Neural crest cell (in vitro differentiated cells): ENCODE results near the gene FRAS1. TPM values are rescaled to one million over a fixed set of nuclear protein-coding genes. Genes with fewer than 3 reads are reported as not detected.
A peak's percentile ranks its signal among the peaks of the same experiment; 100 is the strongest.
"Not testable (repeated sequence)": the region's sequence is repeated elsewhere in the genome, so short reads cannot be mapped to it uniquely, and the experiment has no call there.

ENCODE experiments used
- DNase-seq: peaks from one replicate; pipeline ENCODE4 v3.0.0; 2021; ENCODE audit warnings: low read depth, mixed read lengths, low spot score
- H3K27ac Mint-ChIP-seq: one replicate; pipeline ENCODE4 v1.8.0; 2021; ENCODE audit warnings: mild to moderate bottlenecking, mixed read lengths; ENCODE audit not compliant: unreplicated experiment
- H3K27me3 Mint-ChIP-seq: 2 replicates; pipeline ENCODE4 v1.8.0; 2021; ENCODE audit warnings: low read depth, mild to moderate bottlenecking, mixed read lengths
- H3K36me3 Mint-ChIP-seq: 2 replicates; pipeline ENCODE4 v1.8.0; 2021; ENCODE audit warnings: low read depth, mild to moderate bottlenecking, mixed read lengths
- H3K4me1 Mint-ChIP-seq: 2 replicates; pipeline ENCODE4 v1.8.0; 2021; ENCODE audit warnings: mixed read lengths
- H3K4me3 Mint-ChIP-seq: one replicate; pipeline ENCODE4 v1.8.0; 2021; ENCODE audit warnings: mild to moderate bottlenecking, mixed read lengths
- H3K9me3 Mint-ChIP-seq: 2 replicates; pipeline ENCODE4 v1.8.0; 2021; ENCODE audit warnings: mixed read lengths
- CTCF ChIP-seq: fragments of 200-600 bp; sonication (generic); conservative IDR thresholded peaks from 2 replicates; pipeline ENCODE4 v1.5.0; 2021; ENCODE audit warnings: antibody characterized with exemption, mild to moderate bottlenecking
- total RNA-seq: library from RNA; stranded (reverse); gene quantifications from 2 replicates; pipeline ENCODE4 v1.2.1, GENCODE V29; 2021

FRAS1 gene
- total RNA-seq, 1 donor from 2014 or later: 8.4 TPM

DNA sequence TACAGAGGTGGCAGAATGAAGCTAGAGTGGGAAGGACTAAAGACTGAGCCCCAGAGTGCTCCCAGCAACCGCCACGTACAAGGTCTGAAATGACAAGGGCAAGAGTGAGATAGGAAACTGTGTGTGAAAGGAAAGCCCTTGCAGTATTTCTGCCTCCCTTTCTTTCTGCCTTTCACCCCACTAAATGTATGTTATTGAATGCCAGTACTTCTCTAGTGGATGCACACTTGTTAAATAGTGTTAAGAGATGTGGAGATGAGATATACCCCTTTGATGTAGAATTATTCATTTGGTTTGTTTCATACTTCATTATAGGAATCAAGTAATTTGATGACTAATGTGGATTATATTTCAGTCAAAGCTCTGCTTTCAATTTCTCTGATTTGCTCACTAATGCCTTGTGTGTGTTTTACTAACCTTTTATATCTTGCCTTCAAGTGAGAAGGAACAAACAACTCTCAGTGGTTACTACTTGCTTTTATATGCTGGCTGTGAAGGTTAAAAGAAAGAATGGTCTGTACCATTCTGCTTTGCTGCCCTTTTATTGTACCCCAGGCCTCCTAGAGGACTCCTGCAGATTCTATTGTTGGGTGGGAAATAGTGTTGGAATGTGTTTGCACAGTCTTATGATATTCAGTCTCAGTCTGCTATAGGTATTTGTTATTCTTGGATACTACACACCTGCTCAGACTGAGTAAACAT, 486.5 kb downstream of the FRAS1 start:
- peaks cover 4% of the 10 kb centered on the region for H3K36me3 Mint-ChIP-seq
- H3K4me3 Mint-ChIP-seq: no peak overlapping the region
- H3K27ac Mint-ChIP-seq: no peak overlapping the region
- peaks cover 2% of the 10 kb centered on the region for H3K9me3 Mint-ChIP-seq
- no peak for TF ChIP-seq CTCF
- peaks cover 3% of the 10 kb centered on the region for H3K27me3 Mint-ChIP-seq
- H3K4me1 Mint-ChIP-seq: peaks cover 10% of the 10 kb centered on the region
- DNase-seq: no peak

DNA sequence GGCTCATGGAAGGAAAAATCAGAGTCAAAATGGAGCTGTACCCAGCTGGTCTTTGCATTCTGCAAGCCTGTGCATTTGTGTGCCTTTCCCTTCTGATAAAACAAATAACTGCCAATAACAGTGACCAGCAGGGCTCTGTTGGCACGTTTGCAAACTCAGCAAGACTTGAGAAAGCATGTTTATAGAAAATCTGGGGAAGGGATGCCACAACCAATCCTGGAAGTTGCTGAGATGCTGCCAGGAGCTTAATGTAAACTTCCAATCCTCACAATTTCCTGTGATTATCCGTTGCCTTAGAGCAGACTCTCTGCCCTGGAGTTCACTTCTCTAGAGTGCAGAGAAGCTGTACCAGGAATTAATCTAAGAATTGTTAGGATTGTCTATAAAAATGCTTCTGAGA, 487.6 kb downstream of the FRAS1 start:
- Mint-ChIP-seq H3K4me1 (peaks cover 10% of the 10 kb centered on the region), H3K4me3 (no peak overlapping the region), H3K27me3 (peaks cover 4% of the 10 kb centered on the region), H3K9me3 (peaks cover 2% of the 10 kb centered on the region), H3K27ac (no peak overlapping the region), H3K36me3 (peaks cover 4% of the 10 kb centered on the region)
- TF ChIP-seq CTCF: no peak
- DNase-seq: no peak

GRCh38 chr4:78545275-78546246, 488.4 kb downstream of the FRAS1 start:
- H3K4me3 Mint-ChIP-seq: no peak overlapping the region
- DNase-seq: no peak
- H3K4me1 Mint-ChIP-seq: peaks cover 10% of the 10 kb centered on the region
- peaks cover 13% of the 10 kb centered on the region for H3K27me3 Mint-ChIP-seq
- no peak for TF ChIP-seq CTCF
- no peak overlapping the region for H3K27ac Mint-ChIP-seq
- H3K36me3 Mint-ChIP-seq: peaks cover 4% of the 10 kb centered on the region
- H3K9me3 Mint-ChIP-seq: peaks cover 2% of the 10 kb centered on the region

GRCh38 chr4:78547899-78548298, 490.8 kb downstream of the FRAS1 start:
- H3K27ac Mint-ChIP-seq, DNase-seq, H3K36me3 Mint-ChIP-seq, H3K4me3 Mint-ChIP-seq, H3K9me3 Mint-ChIP-seq: not testable (repeated sequence)
- peaks cover 14% of the 10 kb centered on the region for H3K4me1 Mint-ChIP-seq
- H3K27me3 Mint-ChIP-seq: peaks cover 34% of the 10 kb centered on the region

- H3K4me3 Mint-ChIP-seq, H3K4me1 Mint-ChIP-seq: not testable (repeated sequence)
Measured at GRCh38 chr4:78548889-78549288, 491.8 kb downstream of the FRAS1 start.

DNA sequence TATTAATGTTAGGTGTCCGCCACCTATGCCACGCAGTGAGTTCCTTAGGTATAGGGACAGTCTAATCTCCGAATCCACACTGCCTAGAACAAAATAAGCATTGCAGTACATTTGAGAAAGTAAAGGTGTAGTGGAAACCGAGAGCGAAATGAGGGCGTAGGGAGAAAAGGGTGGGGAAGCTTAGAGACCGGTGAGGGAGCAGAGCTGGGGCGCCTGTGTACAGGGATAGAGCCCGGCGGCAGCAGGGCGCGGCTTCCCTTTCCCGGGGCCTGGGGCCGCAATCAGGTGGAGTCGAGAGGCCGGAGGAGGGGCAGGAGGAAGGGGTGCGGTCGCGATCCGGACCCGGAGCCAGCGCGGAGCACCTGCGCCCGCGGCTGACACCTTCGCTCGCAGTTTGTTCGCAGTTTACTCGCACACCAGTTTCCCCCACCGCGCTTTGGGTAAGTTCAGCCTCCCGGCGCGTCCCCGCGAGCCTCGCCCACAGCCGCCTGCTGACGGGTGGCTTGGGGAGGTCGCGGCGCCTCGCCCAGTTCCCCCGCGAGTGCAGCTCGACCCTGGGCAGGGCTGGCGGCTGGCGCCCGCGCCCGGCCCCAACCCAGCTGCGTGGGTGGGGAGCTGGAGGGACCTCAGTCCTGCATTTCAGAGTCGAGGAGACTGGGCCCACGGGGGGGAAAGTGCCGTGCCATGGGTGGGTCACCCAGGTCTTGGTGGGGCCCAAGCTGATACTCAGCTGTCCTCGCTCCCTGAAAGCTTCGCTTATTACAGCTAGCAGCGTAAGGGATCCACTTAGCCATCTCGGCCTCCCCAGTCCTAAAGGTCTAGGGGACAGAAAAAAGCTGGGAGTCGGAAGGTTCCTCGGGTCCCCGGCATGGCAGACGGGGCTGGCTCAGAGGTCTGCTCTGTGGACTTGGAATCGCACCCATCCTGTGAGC, 494.6 kb downstream of the FRAS1 start, which contains the start of gene ANXA3:
Gene ANXA3, plus strand, starts transcription at position 351 of the 932 bp plus-strand sequence. CDS start 2,704 bp downstream, outside the sequence.
- no peak for TF ChIP-seq CTCF
- peaks cover 46% of the 10 kb centered on the region for H3K27me3 Mint-ChIP-seq
- peaks cover 4% of the 10 kb centered on the region for H3K4me1 Mint-ChIP-seq
- H3K9me3 Mint-ChIP-seq: no peaks in the 10 kb centered on the region
- peak; percentile 9 for DNase-seq
- peak within 1 kb of the TSS; percentile 83 for H3K4me3 Mint-ChIP-seq
- no peaks in the 10 kb centered on the region for H3K36me3 Mint-ChIP-seq
- no peak within 1 kb of the TSS for H3K27ac Mint-ChIP-seq

More at GRCh38 chr4:78548889-78549288, 491.8 kb downstream of the FRAS1 start:
- H3K36me3 Mint-ChIP-seq, H3K9me3 Mint-ChIP-seq, H3K27ac Mint-ChIP-seq, DNase-seq: not testable (repeated sequence)
- peaks cover 44% of the 10 kb centered on the region for H3K27me3 Mint-ChIP-seq
